HS-27A (cell line): ENCODE results near the gene CFHR1.
"Not testable (repeated sequence)": the region's sequence is repeated elsewhere in the genome, so short reads cannot be mapped to it uniquely, and the experiment has no call there.

Source experiments
- DNase-seq: peaks from one replicate; pipeline ENCODE4 v3.0.0-alpha.2; 2012; ENCODE audit warnings: low read depth, missing footprints

The CFHR1 gene

DNA sequence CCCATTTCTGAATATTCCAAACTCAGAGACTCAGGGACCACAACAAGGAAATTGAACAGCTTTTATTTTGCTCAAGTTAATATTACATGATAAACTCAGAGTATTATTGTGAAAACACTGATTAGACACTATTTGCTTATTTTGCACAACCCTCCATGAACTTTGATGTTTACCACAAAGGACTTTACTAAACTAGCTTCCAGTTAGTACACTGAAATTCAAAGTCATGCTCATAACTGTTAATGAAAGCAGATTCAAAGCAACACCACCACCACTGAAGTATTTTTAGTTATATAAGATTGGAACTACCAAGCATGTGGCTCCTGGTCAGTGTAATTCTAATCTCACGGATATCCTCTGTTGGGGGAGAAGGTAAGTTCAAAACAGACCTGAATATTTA, at the start of gene CFHR1:
CFHR1 (plus strand) TSS at position 201 of the 400 bp plus-strand sequence; CDS start at position 315, 114 bp downstream.
- DNase-seq, result not testable (repeated sequence)

DNA sequence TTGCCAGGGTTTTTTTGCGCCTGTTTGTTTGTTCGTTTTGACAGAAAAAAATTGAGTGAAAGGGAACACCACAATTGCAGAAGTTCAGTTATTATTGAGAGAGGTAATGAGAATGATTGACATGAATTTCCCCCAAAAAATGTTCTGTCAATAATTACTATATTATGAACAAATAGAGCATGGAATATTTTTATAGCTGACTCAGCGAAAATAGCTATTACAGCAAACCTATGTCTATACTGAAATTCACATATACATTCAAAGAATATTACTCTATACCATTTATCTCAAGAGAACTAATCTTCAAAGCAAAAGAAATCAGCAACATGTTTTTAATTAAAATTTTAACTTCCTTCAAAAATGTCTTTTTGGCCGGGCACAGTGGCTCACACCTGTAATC, 49.7 kb upstream of the CFHR1 start:
- not testable (repeated sequence) for DNase-seq

DNA sequence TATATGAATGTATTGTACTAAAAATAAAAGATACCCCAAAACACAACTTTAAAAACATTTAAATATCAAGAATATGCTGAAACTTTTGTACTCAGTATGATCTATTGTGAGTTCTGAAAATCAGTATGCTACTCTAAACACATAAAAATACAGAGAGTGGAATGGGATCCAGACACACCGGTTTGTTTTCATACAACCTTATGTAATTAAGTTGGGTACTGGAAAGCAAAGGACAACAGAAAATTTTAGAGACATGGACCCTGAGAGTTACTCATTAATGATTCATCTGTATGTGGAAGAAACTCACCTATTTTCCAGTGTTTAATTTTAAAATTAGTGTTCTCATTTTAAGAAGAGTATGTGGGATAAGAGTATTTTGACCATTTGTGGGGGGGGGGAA, 45.8 kb upstream of the CFHR1 start:
- DNase-seq, result no peak

DNA sequence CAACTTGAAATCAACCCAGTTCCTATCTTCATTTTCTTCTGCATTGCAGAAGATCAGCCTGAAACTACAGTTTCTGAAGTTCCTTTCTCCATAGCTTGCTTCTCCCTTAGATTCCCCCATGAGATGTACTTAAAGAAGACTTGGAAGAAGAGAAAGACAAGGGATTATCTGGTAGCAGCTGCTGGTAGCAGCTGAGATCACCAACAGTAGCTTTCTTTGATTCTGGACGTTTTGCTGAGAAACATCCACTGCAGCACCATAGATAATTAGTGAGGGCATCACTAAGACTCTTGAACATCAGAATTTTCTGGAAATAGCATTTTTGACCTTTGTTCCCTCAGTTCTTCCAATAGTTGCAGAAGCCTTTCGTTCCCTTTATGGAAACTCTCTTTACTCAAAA, 45.4 kb upstream of the CFHR1 start:
- DNase-seq, result no peak

DNA sequence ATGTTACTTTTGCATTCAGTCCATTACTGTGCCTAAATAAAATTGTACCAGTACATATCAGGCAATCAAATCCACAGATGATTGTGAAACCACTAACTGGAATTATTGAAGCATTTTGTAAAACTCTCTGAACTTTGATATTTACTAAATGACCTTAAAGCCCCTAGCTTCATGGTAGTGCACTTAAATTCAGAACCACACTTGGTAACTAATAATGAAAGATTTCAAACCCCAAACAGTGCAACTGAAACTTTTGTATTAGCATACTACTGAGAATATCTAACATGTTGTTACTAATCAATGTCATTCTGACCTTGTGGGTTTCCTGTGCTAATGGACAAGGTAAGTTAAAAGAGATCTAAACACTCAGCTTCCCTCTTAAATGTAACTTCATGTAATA, 44.9 kb upstream of the CFHR1 start, which contains the start of gene CFHR3:
CFHR3 (plus strand) TSS at position 238 of the 400 bp plus-strand sequence; CDS start at position 285, 47 bp downstream.
- DNase-seq, result no peak

DNA sequence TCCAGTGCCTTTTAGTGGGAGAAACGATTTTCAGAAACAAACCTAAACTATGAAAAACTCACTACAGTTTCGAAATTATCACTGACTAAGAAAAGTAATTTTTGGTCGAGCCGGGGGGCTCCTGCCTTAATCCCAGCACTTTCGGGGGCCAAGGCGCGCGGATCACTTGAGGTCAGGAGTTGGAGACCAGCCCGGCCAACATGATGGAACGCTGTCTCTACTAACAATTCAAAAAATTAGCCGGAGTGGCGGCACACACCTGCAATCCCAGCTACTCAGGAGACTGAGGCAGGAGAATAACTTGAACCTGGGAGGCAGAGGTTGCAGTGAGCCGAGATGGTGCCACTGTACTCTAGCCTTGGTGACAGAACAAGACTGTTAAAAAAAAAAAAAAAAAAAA, 41.9 kb upstream of the CFHR1 start:
- DNase-seq, result no peak

DNA sequence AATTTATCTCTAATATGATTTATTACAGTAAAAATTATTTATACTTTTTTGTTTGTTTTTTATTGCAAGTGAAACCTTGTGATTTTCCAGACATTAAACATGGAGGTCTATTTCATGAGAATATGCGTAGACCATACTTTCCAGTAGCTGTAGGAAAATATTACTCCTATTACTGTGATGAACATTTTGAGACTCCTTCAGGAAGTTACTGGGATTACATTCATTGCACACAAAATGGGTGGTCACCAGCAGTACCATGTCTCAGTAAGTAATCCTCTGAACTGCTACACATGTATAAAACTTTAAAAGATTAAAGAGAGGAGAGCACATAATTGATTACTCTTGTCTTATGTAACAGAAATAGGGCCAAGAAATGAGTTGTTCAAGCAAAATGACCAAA, 40.4 kb upstream of the CFHR1 start:
- no peak for DNase-seq

DNA sequence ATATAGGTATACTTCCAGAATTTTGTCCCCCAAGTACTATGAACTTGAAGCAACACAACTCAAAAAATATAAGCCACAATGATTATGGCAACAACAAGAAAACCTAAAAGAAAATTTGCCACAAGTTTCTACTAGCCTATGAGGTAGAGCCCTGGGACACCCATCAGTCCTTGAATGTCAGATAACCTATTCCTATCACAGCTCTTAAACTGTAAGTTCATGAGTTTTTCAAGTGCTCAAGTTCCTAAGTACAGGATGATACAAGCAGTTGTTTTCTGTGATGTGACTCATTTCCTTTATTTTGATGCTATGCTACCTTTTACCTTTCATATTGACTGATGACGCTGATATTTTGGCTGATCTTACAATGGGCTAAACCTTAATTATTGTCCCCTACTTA, 28.3 kb upstream of the CFHR1 start:
- DNase-seq, result not testable (repeated sequence)

DNA sequence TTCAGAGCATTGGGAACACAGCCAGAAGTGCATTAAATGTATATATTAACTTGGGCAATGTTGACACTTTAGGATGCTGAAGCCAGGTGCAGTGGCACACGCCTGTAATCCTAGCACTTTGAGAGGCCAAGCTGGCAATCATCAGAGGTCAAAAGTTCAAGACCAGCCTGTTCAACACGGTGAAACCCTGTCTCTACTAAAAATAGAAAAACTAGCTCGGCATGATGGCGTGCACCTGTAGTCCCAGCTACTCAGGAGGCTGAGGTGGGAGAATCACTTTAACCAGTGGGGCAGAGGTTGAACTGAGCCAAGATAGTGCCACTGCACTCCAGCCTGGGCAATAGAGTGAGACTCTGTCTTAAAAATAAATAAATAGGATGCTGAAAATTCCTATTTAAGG, 25.4 kb upstream of the CFHR1 start:
- DNase-seq, result not testable (repeated sequence)

DNA sequence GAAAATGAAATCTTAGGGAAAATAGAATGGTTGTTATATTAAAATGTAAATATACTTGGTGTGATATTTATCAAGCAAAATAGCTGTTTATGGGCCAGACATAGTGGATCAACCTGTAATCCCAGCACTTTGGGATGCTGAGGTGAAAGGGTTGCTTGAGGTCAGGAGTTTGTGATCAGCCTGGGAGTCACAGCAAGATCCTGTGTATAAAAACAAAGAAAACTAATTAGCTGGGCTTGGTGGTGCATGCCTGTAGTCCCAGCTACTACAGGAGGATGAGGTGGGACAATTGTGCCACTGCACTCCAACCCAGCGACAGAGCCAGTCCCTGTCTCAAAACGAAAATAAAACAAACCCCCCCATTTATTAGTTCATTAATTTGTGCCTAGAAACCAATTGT, 21.6 kb upstream of the CFHR1 start:
- DNase-seq, result no peak

DNA sequence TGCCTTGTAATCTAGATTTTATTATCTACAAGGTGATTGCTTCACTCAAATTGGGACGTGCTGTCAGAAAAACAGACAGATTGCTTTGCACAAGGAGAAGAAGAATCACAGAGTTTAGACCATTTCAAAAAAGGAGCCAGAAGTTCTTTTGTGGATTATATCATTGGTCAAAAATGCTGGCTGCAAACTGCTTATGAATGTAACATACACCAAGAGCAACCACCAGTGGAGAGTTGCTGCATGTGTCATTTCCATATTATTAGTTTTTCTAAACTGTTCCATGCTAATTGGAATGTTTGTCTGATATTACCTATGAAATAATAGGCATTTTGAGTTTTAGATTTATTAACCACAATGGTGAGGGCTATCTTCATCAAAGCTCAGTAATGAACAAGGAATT, 17.6 kb upstream of the CFHR1 start:
- DNase-seq, result not testable (repeated sequence)

DNA sequence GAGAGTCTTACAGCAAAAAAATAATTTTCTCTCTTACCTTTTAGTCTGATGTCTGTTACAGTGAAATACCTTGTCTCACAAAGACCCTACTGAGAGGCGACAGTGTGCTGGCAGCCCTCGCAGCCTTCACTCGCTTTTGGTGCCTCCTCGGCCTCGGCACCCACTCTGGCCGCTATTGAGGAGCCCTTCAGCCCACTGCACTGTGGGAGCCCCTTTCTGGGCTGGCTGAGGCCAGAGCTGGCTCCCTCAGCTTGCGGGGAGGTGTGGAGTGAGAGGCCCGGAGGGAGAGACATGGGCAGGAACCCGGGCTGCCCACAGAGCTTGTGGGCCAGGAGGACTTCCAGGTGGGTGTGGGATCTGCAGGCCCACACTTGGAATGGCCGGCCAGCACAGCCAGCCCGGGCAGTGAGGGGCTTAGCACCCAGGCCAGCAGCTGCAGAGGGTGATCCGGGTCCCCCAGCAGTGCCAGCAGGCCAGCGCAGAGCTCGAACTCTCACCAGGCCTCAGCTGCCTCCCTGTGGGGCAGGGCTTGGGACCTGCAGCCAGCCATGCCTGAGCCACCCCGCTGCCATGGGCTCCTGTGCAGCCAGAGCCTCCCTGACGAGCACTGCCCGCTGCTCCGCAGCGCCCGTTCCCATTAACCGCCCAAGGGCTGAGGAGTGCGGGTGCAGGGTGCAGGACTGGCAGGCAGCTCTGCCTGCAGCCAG, 10.8 kb upstream of the CFHR1 start:
- no peak for DNase-seq

DNA sequence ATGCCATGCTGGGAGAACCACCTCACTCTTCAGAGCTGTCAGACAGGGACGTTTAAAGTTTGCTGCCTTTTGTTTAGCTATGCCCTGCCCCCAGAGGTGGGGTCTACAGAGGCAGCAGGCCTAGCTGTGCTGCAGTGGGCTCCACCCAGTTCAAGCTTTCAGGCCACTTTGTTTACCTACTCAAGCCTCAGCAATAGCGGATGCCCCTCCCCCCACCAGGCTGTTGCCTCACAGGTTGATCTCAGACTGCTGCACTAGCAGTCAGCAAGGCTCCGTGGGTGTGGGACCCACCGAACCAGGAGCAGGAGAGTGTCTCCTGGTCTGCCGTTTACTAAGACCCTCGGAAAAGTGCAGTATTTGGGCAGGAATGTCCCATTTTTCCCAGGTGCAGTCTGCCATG, 2.1 kb upstream of the CFHR1 start:
- DNase-seq, result not testable (repeated sequence)

DNA sequence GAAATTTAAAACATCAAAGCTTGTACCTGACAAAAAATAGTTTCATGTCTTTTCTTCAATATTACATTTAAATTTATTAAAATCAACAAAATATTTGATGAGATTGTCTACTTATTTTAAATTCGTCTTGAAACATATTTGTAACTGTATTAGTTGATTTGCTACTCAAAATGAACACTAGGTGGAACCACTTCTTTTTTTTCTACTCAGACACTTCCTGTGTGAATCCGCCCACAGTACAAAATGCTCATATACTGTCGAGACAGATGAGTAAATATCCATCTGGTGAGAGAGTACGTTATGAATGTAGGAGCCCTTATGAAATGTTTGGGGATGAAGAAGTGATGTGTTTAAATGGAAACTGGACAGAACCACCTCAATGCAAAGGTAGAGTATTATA, 8.3 kb downstream of the CFHR1 start:
- DNase-seq, result peak; percentile 1

DNA sequence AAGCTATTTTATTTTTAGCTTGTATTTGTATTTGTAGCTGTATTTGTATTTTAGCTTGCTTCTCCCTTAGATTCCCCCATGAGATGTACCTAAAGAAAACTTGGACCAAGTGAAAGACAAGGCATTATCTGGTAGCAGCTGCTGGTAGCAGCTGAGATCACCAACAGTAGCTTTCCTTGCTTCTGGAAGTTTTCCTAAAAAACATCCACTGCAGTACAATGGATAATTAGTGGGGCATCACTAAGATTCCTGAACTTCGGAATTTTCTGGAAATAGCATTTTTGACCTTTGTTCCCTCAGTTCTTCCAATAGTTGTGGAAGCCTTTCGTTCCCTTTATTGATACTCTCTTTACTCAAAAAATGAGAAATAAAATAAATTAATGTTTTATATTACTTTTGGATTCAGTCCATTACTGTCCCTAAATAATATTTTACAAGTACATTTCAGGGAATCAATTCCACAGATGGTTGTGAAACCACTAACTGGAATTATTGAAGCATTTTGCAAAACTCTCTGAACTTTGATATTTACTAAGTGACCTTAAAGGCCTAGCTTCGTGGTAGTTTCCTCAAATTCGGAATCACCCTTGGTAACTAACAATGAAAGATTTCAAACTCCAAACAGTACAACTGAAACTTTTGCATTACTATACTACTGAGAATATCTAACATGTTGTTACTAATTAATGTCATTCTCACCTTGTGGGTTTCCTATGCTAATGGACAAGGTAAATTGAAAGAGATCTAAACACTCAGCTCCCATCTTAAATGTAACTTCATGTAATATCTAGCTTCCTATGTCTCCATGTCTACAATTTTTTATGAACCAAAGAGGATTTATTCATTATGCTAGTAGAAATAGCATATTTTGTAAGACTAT, 30.3 kb downstream of the CFHR1 start:
- DNase-seq, result not testable (repeated sequence)

DNA sequence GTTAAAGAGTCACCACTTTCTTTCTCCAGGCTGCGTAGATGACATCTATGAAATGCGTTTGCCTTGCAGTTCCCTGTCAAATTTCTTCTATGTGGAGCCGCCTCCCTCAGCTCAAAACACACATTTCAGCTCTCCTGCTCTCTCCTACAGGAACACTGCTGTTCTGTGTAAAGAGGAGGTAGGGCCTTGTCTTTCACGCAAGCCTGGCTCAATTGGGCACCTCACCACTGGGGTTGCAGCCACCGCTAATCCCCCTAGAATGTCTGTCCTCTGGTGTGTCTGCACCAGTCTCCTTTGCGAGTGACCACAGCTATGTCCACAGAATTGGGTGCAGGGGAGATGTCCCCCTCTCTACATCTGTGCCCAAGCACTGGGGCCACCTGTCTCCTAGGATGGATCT, 36.5 kb downstream of the CFHR1 start:
- DNase-seq, result no peak

DNA sequence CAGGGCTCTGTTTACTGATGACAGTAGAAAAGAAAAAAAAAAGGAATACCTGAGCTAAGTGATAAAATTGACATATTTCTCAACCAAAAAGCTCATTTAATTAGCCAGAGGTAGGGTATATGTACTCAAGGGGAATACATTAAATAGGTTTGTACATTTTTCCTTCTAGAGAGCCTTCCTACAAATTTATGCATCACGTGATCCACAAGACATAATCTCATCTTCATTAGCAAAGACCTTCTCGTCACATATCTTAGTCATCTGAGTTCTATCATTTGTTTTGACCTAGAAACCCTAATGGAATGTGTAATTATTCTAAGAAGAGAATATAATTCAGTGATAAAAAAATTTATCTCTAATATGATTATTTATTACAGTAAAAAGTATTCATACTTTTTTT, 37.7 kb downstream of the CFHR1 start:
- DNase-seq, result no peak

DNA sequence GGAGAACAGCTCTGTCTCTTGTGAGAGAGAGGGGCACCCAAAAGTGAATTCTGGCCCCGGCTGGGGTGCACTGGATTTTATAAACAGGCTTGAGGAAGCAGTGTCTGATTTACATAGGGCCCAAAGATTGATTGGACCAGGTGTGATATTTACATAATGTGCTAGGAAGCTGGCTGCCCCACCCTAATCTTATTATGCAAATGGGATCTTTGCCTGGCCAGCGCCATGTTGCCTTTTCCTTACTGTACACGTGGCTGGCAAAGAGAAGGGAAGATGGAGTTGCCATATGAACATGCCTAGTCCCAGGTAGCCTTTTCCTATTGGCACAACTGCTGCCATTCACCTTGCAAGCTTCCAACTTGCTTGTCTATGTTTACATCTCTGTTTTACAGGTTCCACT, 39.3 kb downstream of the CFHR1 start:
- no peak for DNase-seq

DNA sequence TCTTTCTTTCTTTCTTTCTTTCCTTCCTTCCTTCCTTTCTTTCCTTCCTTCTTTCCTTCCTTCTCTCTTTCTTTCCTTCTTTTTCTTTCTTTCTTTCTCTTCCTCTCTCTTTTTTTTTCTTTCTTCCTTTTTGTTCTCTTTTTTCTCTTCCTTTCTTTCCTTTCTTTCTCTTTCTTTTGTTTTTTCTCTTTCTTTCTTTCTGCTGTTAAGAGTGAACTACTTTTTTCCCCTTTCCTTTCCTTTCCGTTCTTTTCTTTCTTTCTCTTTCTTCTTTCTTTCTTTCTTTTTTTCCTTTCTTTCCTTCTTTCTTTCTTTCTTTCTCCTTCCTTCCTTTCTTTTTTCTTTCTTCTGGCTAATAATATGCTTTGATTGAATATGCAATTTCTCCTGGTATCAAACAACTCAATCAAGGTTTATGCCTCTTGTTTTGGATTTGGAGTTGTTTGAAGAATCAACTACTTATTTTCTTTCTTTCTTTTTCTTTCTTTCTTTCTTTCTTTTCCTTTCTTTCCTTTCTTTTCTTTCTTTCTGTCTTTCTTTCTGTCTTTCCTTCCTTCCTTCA, 40.9 kb downstream of the CFHR1 start:
- DNase-seq, result no peak

DNA sequence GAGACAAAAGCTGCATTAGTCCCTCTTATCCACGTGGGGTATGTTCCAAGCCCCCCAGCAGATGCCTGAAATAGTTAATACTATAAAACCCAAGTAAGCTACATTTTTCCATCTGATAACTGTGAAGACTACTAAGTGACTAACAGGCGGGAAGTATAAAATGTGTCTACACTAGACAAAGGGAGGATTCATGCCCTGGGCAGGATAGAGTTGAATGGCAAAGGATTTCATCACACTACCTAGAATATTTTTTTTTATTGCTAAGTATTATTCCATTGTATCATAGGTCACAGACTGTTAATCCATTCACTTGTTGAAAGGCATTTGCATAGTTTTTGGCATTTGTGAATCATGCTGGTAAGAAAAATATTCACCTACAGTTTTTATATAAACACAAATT, 41.9 kb downstream of the CFHR1 start:
- DNase-seq, result no peak

DNA sequence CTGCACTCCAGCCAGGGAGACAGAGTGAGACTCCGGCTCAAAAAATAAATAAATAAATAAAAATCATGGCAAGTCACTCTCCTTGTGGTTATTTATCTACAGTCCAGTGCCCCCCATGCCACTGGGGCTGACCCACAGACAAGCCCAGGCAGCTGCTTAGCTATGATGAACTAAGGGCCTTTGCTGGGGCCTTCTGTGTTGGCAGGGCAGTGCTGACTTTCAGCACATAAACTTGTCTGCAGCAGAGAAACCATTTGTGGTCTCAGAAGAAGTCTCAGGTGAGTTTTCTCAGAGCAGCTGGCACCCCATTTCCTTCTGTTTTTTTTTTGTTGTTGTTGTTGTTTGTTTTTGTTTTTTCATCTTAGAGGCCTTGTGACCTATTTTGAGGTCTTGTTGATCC, 47.4 kb downstream of the CFHR1 start:
- no peak for DNase-seq

DNA sequence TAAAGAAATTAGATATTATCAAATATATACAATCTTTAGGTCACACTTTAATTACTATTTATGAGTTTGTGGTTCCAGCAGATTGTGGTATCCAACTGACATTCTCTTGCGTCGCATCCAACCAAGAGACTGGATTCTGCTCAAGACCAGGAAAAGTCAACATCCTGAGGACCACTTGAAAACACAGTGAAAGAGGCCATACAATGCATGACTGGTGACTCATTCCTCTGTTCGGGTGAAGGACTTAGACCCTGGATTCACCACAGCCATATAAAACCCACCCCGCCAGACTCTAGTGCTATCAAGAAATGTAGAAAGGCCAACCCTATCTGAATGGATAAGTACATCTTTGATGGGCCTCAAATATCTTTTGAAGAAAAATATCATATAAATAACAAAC, 53.9 kb downstream of the CFHR1 start:
- DNase-seq, result no peak

DNA sequence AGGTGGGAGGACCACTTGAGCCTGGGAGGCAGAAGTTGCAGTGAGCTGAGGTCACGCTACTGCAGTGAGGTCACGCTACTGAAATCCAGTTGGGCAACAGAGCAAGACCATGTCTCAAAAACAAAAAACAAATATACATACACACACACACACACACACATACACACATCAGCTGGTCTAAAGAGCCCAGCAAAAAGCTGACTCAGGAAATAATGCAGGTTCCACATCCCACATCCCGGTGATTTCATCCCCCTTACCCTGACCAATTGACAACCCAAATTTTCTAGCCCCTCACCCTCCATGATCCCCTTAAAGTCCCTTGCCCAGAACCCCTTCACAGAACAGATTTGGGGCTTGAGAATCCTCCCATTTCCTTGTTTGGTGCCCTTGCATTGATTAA, 56.4 kb downstream of the CFHR1 start:
- DNase-seq, result no peak
